Measurements from ENCODE around the gene SMAD5. TPM values are rescaled to one million over a fixed set of nuclear protein-coding genes. Genes with fewer than 3 reads are reported as not detected.

SMAD5 gene
- total RNA-seq, 1 donor from 2014 or later = 33.1 TPM

GRCh38 chr5:136153581-136154236, 21.1 kb downstream of the SMAD5 start:
- no peak for DNase-seq (ENCODE audit: low read depth, low spot score)

DNA sequence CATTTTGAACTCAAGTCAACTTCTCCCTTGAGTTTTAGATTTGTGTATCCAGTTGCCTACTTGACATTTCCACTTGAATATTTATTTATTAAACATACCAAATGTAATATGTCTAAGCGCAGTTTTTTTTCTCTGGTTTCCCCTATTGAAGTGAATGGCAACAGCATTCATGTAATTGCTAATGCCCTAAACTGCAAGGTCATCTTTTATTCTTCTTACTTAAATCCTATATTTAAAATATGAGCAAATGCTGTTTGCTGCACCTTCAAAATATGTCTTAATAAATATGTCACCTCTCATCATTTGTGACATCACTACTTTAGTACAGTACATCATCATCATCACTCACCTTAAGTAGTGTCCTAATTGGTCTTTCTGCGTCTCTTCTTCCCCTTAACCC, 22.4 kb downstream of the SMAD5 start:
- no peak for DNase-seq (ENCODE audit: low read depth, low spot score)

DNA sequence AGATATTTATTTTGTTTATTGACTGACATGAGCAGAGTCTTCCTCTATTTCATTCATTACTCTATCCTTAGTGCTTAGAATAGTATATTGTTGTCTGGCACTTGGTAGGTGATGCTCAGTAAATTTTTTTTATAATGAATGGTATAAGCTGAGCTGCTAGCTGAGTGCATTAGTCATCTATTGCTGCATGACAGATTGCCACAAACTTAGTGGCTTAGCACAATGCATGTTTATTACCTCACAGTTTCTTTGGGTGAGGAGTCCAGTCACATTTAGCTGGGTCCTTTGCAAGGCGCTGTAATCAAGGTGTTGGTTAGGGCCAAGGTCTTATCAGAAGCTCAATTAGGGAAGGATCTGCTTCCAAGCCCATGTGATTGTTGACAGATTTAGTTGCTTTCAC, 23.1 kb downstream of the SMAD5 start:
- no peak for DNase-seq (ENCODE audit: low read depth, low spot score)

DNA sequence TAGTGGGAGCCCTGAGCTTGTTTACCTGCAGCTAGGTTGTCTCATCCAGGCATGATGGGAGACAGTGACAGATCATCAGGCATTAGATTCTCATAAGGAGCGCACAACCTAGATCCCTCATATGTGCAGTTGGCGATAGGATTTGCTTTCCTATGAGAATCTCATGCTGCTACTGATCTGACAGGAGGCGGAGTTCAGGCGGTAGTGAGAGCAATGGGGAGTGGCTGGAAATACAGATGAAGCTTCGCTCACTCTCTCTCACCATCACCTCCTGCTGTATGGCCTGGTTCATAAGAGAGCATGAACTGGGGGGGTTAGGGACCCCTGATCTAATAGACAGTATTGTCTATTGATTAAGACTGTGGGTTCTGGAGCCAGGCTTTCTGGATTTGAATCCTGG, 24.9 kb downstream of the SMAD5 start:
- no peak for DNase-seq (ENCODE audit: low read depth, low spot score)

DNA sequence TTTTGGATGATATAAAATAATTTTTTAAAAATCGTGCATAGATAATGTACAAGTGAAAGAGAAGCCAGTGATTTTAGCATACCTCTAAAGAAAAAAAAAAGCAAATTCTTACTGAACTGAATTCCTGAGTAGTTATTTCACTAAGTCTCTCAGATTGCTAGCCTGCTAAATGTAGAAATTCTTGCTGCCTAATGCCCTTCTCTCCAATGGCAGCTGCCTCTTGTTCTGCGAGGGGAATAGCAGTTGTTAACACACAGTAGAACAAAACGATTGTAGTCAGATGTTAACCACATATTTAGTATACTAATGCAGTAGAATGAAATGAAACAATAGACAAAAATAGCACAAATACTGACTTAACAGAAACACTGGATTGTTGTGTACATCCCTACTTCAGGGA, 26.8 kb downstream of the SMAD5 start:
- no peak for DNase-seq (ENCODE audit: low read depth, low spot score)

DNA sequence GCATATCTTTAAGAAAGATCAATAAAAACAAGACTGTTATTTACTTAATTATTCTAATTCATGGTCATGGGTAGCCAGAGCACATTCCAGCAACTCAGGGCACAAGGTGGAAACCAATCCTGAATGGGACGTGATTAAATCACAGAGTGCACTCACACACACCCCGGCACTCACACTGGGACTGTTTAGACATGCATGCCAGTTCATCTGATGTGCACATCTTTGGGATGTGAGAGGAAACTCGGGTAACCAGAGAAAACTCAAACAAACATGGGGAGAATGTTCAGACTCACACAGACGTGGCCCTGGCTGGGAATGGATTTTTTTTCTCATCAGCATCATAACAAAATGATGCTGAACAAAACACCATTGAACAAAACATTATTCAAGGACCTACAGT, 29.4 kb downstream of the SMAD5 start:
- DNase-seq (ENCODE audit: low read depth, low spot score) = no peak

- DNase-seq (ENCODE audit: low read depth, low spot score) = no peak
These were observed 31.6 kb downstream of the SMAD5 start for GRCh38 chr5:136164226-136164625.

DNA sequence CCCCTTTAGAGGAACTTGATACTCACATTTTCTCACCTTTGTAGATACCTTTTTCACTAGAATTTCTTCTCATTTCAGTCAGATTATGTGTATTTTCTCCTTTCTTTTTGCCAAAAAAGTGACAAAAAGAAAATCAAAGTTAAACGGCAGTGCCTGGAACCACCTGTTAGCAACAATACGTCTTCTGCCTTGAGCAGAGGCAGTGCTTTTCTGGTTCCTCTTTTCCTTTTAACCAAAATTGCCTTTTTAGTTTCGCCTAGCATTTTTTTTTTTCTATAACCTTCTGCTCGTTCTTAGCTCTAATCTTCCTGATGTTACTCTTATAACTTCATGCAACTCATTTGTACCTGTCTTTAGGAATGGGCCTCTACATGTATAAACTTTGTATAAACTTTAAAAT, 34.3 kb downstream of the SMAD5 start:
- DNase-seq (ENCODE audit: low read depth, low spot score) = no peak

DNA sequence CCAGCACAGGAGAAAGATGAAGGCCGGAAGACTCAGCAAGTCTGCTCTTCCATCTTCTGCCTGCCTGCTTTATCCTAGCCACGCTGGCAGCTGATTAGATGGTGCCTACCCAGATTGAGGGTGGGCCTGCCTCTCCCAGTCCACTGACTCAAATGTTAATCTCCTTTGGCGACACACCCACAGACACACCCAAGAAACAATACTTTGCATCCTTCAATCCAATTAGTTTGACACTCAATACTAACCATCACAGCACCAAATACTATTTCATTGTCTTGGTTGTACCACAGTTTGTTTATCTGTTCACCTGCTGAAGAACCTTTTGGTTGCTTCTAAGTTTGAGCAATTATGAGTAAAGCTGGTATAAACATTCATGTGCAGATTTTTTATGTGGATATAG, 36.6 kb downstream of the SMAD5 start:
- DNase-seq (ENCODE audit: low read depth, low spot score) = no peak

DNA sequence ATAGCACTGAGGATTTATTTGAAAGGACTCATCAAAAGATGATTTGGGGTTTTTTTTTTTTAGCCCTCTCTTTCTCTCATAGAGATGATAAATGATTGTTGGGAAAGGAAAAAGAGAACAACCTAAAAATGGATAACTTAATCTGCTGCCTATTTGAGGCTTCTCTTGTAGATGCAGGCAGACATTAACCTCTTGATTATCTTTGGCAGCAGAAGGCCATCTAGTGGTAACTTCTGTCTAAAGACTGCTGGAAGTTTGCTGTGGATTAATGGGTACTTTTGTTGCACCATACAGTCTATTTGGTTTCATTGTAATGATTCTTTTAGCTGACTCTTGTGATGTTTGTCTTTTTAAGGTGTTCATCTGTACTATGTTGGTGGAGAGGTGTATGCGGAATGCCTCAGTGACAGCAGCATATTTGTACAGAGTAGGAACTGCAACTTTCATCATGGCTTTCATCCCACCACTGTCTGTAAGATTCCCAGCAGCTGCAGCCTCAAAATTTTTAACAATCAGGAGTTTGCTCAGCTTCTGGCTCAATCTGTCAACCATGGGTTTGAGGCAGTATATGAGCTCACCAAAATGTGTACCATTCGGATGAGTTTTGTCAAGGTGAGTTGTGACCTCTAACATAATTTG, 41.5 kb downstream of the SMAD5 start:
- DNase-seq (ENCODE audit: low read depth, low spot score) = no peak

GRCh38 chr5:136182618-136183017, 50.0 kb downstream of the SMAD5 start:
- DNase-seq (ENCODE audit: low read depth, low spot score) = no peak

DNA sequence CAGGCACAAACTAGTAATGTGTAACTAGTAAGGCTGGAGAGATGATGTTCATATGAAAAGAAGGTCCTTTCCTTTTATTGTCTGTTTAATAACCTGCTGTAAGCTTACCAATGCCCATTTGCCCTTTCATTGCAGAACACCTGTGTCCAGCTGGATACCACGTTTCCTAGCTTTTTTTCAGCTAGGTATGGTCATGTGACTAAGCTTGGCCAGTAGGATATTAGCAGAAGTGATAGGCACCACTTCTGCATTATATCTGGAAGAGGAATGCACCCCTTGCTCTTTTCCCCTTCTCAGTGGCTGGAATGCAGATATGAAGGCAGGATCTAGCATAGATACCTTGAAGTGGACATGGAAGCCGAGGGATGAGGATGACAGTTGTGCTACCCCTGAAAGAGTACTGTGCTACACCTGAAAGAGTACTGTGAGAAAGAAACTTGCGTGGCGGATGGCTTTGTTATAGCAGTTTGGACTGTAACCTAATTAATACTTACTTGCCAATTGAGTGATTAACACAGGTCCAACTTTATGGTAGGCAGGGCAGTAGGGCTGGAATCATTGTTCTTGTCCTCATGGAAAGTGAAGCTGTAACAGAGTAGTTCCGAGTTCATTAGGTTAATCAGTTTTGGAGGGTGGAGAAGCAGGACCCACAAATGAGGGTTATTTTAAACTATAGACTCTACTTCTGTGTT, 53.5 kb downstream of the SMAD5 start:
- no peak for DNase-seq (ENCODE audit: low read depth, low spot score)

- DNase-seq (ENCODE audit: low read depth, low spot score) = no peak
These were observed 54.2 kb downstream of the SMAD5 start for GRCh38 chr5:136186796-136187195.

DNA sequence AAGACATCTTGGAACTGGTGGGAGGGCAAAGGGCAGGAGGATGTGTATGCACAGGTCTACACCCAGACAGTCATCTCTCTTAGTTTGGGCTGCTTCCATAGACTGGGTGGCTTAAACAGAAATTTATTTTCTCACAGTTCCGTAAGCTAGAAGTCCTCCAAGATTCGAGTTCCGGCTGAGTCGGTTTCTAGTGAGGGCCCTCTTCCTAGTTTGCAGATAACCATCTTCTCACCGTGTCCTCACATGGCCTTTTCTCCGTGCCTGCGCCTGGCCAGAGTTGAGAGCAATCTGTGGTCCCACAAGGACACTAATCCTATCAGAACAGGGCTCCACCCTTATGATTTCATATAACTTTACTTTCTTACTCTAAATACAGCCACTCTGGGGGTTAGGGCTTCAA, 56.2 kb downstream of the SMAD5 start:
- DNase-seq (ENCODE audit: low read depth, low spot score) = no peak

DNA sequence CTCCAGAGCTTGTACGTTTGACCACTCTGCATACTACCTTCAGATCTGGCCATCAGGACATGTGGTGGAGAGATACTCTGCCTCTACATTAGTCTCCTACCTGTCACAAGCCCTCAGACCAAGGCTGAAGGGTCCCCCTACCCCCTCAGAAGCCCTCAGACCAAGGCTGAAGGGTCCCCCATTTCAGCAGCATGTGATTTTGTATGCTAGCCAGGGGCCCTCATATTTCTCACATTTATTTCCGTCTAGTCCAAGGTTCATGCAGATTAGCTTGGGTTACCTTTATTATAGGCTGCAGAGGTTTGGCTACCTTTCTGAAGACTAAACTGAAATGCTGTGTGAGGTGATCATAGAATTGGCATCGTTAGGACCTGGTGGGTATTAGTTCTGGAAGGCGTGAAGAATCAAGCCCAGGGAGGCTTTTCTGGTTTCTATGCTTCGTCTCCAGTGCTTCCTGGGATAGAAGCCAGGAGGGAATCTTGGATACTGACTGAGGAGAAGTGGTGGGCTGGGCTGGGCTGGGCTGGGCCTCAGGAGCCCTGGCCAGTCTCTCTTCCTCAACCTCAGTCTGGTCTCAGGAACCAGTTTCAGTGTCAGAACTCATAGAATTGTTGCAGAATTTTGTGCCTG, 57.6 kb downstream of the SMAD5 start:
- DNase-seq (ENCODE audit: low read depth, low spot score) = no peak

DNA sequence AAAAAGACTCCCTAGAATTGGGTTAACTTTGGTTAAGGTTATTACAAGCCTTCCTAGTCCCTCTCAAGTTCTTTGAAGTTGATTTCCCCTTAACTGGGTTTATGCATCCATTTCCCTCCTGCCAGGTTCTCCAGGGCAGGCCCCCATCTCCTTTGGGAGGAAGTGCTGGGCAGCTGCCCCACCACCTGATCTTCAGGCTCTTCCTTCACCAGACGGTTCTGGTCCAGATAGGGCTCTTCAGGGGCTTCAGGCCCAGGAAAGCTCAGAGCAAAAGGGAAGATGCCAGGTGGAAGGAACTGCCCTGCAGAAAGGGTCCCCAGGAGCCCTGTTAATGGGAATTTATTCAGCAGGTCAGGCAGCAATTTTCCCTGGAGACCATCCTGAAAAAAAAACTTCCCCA, 58.3 kb downstream of the SMAD5 start:
- no peak for DNase-seq (ENCODE audit: low read depth, low spot score)

- no peak for DNase-seq (ENCODE audit: low read depth, low spot score)
These were observed 58.8 kb downstream of the SMAD5 start for GRCh38 chr5:136191304-136192014.

DNA sequence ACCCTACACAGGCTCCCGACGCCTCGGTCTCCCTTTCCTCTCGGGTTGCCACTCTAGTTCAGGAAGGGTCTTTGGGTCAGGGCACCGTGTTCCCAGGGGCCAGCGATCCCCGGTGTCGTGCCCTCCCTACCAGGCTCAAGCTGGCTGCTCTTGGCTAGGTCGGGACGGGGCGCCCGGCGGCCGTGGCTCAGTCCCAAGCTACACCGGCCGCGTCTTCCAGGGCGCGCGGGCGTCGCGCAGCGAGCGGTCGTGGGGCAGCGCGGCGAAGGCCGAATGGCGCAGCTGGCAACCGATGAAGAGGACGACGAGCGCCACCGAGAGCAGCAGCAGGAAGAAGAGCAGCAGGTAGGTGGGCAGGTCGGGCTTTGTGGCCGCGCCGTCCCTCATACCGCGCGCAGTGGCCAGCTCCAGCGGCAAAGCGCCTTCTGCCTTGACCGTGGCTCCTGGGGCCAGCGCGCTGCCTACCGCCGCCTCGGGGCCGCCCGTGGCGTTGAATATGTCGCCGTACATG, 59.4 kb downstream of the SMAD5 start:
- no peak for DNase-seq (ENCODE audit: low read depth, low spot score)

- no peak for DNase-seq (ENCODE audit: low read depth, low spot score)
These were observed 60.1 kb downstream of the SMAD5 start, which contains the start of gene SMIM32 for GRCh38 chr5:136192526-136193321. Gene SMIM32 (minus strand): TSS chr5:136193162. CDS start chr5:136192524, 638 bp downstream.

- no peak for DNase-seq (ENCODE audit: low read depth, low spot score)
These were observed 60.8 kb downstream of the SMAD5 start for GRCh38 chr5:136193322-136193935.

All from pulmonary artery endothelial cell (primary cell).